Adipocyte (in vitro differentiated cells): ENCODE data around the gene ESPNL.

ENCODE experiments used
- DNase-seq: peaks from one replicate; pipeline ENCODE4 v3.0.0-alpha.2; 2015; ENCODE audit warnings: low read depth
- H3K27me3 ChIP-seq: replicated peaks from 2 replicates; pipeline ENCODE4 v1.7.0; 2013; ENCODE audit warnings: mild to moderate bottlenecking, low read length, moderate library complexity; ENCODE audit not compliant: control insufficient read depth, insufficient read depth
- H3K36me3 ChIP-seq: 2 replicates; pipeline ENCODE4 v1.7.0; 2013; ENCODE audit warnings: low read length, mild to moderate bottlenecking, moderate library complexity; ENCODE audit not compliant: control insufficient read depth, insufficient read depth, severe bottlenecking
- H3K4me1 ChIP-seq: 2 replicates; pipeline ENCODE4 v1.7.0; 2013; ENCODE audit warnings: mild to moderate bottlenecking, low read length, moderate library complexity; ENCODE audit not compliant: control insufficient read depth, insufficient read depth
- H3K4me3 ChIP-seq: 2 replicates; pipeline ENCODE4 v1.7.0; 2013; ENCODE audit warnings: mild to moderate bottlenecking, low read length, moderate library complexity
- H3K9ac ChIP-seq: 2 replicates; pipeline ENCODE4 v1.7.0; 2013; ENCODE audit warnings: mild to moderate bottlenecking, low read length, moderate library complexity
- H3K9me3 ChIP-seq: 2 replicates; pipeline ENCODE4 v1.7.0; 2013; ENCODE audit warnings: mild to moderate bottlenecking, low read length, moderate library complexity; ENCODE audit not compliant: control insufficient read depth

Gene ESPNL

DNA sequence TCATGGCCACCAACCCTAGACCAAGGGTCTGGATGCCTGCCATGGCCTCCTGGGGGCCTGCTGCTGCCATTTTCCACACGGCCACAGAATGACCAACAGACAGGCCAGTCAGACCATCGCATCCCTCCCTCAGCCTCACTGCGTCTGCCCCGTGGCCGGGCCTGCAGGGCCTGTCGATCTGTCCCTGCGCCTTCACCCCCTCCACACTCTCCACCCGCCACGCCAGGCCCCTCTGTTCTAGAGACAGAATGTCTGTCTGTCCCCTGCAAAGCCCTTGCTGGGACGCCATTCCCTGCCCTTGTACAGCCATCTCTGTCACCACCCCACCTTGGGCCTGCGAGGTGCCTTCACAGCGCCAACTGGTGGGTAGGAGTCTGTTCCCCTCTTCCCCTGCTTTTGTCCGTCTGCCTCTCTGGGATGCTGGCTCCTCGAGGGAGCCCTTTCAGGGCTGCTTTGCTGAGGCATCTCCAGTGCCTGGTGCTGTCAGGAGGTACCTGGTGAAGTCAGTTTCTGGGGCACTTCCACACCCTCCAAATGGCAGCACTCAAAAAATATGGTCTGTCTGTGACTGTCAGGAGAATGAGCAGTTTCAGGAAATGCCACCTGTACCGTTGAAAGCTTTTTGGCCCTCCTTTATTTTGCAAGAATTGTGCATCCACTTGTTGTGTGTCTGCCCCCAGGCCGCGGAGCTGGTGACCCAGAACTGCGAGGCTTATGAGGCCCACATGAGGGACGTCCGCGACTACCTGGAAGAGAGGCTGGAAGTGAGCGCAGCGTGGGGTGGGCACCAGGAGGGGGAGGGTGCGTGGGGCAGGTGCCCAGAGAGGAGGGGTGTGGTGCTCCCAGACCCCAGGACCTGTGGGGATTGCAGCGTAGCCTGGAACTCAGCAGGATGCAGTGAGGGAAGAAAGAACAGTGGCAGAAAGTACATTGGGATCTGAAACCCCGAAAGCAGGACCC, 6.7 kb upstream of the ESPNL start:
- Histone ChIP-seq H3K4me1 (no peaks in the 10 kb centered on the region), H3K9ac (no peak overlapping the region), H3K9me3 (no peaks in the 10 kb centered on the region), H3K4me3 (no peak overlapping the region), H3K27me3 (no peaks in the 10 kb centered on the region), H3K36me3 (no peaks in the 10 kb centered on the region)
- no peak for DNase-seq

- no peaks in the 10 kb centered on the region for H3K9me3 ChIP-seq
- no peak overlapping the region for H3K4me3 ChIP-seq
- no peaks in the 10 kb centered on the region for H3K27me3 ChIP-seq
- H3K36me3 ChIP-seq: no peaks in the 10 kb centered on the region
- no peak overlapping the region for H3K9ac ChIP-seq
- DNase-seq: no peak
- no peaks in the 10 kb centered on the region for H3K4me1 ChIP-seq
Observed at GRCh38 chr2:238094438-238095022, 5.6 kb upstream of the ESPNL start.

DNA sequence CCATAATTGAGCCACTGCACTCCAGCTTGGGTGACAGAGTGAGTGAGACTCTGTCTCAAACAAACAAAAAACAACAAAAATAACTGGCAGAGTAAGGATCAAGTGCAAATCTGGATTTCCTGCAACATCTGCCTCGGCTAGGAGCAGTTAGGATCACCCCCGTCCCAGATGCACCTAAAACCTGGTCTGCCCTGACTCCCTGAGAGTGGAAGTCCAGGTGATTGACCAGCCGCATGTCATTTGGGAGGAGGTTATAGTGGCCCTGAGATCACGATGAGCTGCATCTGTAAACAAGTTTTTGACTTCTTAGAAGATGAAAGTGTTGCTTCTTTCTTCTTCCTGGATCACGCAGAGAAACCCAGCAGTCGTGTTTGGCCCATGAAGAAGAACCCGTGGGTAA, 5.0 kb upstream of the ESPNL start:
- H3K4me3 ChIP-seq: no peak overlapping the region
- no peak for DNase-seq

GRCh38 chr2:238096311-238097011, 3.7 kb upstream of the ESPNL start:
- H3K9ac ChIP-seq: no peak overlapping the region
- no peaks in the 10 kb centered on the region for H3K27me3 ChIP-seq
- no peak overlapping the region for H3K4me3 ChIP-seq
- no peaks in the 10 kb centered on the region for H3K9me3 ChIP-seq
- H3K36me3 ChIP-seq: no peaks in the 10 kb centered on the region
- no peak for DNase-seq
- H3K4me1 ChIP-seq: no peaks in the 10 kb centered on the region

More for the DNA sequence above, 5.0 kb upstream of the ESPNL start:
- Histone ChIP-seq H3K36me3 (no peaks in the 10 kb centered on the region), H3K9ac (no peak overlapping the region), H3K4me1 (no peaks in the 10 kb centered on the region), H3K27me3 (no peaks in the 10 kb centered on the region), H3K9me3 (no peaks in the 10 kb centered on the region)

DNA sequence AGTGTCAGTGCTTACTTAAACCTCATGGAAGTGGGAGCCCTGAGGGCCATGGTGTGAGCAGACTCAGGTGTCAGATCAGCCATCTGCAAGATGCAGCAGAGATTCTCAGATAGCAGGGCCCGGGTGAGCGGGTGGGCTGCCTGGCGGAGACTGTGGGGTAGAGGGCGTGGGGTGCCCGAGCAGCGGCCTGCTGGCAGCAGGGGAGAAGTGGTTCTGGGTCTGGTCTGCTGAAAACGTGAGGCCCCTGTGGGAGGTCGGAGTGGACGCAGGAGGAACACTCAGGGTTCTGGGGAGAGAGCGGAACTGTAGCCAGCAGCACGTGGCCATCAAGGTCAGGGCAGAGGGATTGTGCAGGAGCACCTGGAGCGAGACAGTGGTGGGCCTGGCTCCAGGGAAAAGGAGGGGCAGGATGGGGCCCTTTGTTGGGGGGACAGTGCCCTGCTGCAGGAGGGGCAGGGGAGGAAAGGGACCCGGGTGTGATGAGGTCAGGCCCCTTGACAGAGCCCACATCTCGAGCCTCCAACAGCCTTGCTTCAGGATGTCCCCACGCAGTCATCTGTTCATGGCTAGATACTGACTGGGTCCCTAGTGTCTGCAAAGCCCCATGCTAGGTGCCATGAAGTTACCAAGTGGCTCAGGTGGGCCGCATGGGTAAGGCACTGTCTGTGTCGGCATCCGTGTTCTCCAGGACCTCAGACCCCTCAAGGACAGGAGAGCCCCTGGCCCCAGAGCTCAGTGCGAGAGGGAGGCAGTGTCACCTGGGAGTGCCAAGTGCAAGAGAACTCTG, 2.7 kb upstream of the ESPNL start:
- Histone ChIP-seq H3K36me3 (no peaks in the 10 kb centered on the region), H3K9ac (no peak overlapping the region), H3K4me1 (no peaks in the 10 kb centered on the region), H3K9me3 (no peaks in the 10 kb centered on the region), H3K4me3 (no peak overlapping the region), H3K27me3 (peaks cover under 1% of the 10 kb centered on the region)
- no peak for DNase-seq

GRCh38 chr2:238097988-238098871, 1.9 kb upstream of the ESPNL start:
- DNase-seq: peak; percentile 39
- Histone ChIP-seq H3K9me3 (no peaks in the 10 kb centered on the region), H3K4me1 (no peaks in the 10 kb centered on the region), H3K36me3 (no peaks in the 10 kb centered on the region), H3K27me3 (peaks cover 7% of the 10 kb centered on the region), H3K4me3 (no peak overlapping the region), H3K9ac (no peak overlapping the region)

DNA sequence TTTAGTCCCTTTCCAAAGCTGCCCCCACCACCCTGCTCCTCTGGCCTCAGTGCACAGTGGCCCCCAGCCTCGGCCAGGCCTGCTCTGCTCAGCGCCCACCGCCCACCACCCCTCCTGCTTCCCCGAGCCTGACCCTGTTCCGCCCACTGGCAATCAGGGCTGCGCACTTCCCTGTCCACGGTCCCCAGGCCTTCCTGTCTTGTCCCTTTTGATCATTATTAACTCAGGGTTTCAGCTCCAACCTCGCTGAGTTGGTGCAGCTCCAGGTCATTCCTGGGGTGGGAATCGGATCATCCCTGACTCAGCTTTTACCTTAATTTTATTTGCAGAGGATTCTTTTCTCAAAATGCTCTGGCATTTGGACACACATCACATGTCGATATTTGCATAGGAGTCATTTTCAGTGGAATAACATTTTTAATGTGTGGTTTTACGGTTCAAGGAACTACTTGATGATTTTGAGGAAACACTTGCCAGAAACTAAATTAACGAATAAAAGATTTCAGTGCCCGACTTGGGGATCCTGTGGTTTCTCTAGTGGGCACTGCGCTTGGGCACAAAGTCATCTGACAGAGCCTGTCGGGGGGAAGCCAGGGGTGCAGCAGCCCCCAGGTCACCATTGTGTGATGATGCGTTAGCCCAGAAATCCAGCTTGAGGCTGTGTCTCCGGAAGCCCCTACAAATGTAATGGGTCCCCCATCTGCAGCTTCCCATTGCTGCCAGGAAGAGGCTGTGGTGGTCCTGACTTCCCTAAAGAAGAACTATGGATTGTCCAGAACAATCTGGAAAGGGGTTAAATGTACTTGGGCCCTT, 1.0 kb upstream of the ESPNL start:
- Histone ChIP-seq H3K4me3 (no peak overlapping the region), H3K4me1 (no peaks in the 10 kb centered on the region), H3K9me3 (no peaks in the 10 kb centered on the region), H3K9ac (no peak overlapping the region), H3K36me3 (no peaks in the 10 kb centered on the region), H3K27me3 (peaks cover 7% of the 10 kb centered on the region)
- DNase-seq: peak; percentile 51

GRCh38 chr2:238099714-238100048, 459 bp upstream of the ESPNL start:
- H3K36me3 ChIP-seq: no peaks in the 10 kb centered on the region
- H3K4me3 ChIP-seq: no peak overlapping the region
- H3K9ac ChIP-seq: no peak overlapping the region
- peaks cover 7% of the 10 kb centered on the region for H3K27me3 ChIP-seq
- H3K4me1 ChIP-seq: no peaks in the 10 kb centered on the region
- H3K9me3 ChIP-seq: no peaks in the 10 kb centered on the region
- DNase-seq: no peak

DNA sequence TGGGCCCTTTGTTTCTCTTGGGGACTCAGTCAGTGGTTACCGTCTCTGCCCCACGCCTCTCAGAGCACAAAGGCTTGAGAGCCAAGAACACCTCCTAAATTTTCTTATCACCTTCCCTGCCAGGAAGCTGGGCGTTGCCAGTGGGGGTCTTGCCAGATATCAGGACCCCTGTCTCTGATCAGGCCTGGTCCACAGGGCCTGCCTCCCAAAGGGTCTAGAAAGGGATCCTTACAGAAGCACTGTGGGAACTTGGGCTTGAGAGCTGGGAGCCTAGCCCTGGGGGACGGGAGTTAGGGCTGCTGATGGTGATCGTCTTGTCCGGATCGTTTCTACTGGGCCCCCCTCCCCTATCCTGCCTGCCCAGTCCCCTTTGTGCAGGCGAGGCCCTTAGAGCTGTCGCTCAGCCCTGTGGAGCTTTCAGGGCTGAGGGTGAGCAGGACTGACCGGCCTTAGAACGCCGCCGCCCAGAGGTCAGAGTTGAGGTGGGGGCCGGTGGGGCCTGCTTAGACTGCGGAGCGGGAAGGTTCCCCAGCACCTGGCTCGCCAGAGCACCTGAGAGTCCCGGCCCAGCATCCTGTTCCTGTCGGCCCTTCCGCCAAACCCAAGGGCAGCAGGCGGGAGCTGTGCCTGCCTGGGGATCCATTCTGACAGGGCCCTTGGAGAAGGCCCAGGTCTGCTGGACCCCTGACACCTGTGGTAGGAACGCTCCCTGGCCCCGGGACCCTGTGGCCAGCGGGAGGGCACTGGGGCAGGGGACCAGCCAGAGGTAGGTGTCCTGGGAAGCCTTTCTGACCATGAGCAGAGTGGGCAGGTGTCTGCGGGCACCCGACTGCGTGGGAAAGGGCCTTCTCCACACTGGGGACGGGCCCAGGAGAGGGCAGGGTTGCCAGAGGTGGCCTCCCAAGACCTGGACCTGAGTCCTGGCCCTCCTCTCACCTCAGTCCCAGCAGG, 956 bp downstream of the ESPNL start:
- H3K27me3 ChIP-seq: peaks cover 7% of the 10 kb centered on the region
- no peaks in the 10 kb centered on the region for H3K4me1 ChIP-seq
- no peak overlapping the region for H3K4me3 ChIP-seq
- no peak overlapping the region for H3K9ac ChIP-seq
- H3K36me3 ChIP-seq: no peaks in the 10 kb centered on the region
- DNase-seq: no peak
- no peaks in the 10 kb centered on the region for H3K9me3 ChIP-seq
